Thyroid gland (tissue), 4 donors: Measurements from ENCODE around the gene ARHGAP24. TPM values are rescaled to one million over a fixed set of nuclear protein-coding genes. Genes with fewer than 3 reads are reported as not detected.

Experiments used
- DNase-seq, 2 donors: peaks; one replicate each; pipeline ENCODE4 v3.0.0-alpha.2; 2019
- H3K27ac ChIP-seq, 3 donors: fragments of 200-600 bp; sonication (generic); 1 replicate in 2 of 3; 2 replicates in 1 of 3; pipeline ENCODE4 v1.5.1; 2016 to 2019; ENCODE audit warnings: mild to moderate bottlenecking in 1 of 3, moderate library complexity in 1 of 3
- H3K27me3 ChIP-seq: fragments of 200-600 bp; sonication (generic); one replicate; pipeline ENCODE4 v1.5.1; 2019
- H3K36me3 ChIP-seq, 2 donors: fragments of 200-600 bp; sonication (generic); one replicate each; pipeline ENCODE4 v1.5.1; 2016 to 2019
- H3K4me1 ChIP-seq, 2 donors: fragments of 200-600 bp; sonication (generic); one replicate each; pipeline ENCODE4 v1.5.1; 2017 to 2019
- H3K4me3 ChIP-seq, 3 donors: fragments of 200-600 bp; sonication (generic); replicated peaks in 1 of 3; 1 replicate in 2 of 3; 2 replicates in 1 of 3; pipeline ENCODE4 v1.5.1; 2016; ENCODE audit warnings: mild to moderate bottlenecking in 1 of 3
- H3K9me3 ChIP-seq: fragments of 200-600 bp; sonication (generic); one replicate; pipeline ENCODE4 v1.5.1; 2017
- POLR2A ChIP-seq, 2 donors: fragments of 450-650 bp; IDR thresholded peaks; one replicate each; pipeline ENCODE4 v1.6.1; 2017; ENCODE audit warnings: antibody characterized with exemption in 2 of 2, mild to moderate bottlenecking in 2 of 2, moderate library complexity in 1 of 2
- WGBS, 2 donors: methylation state at CpG; one replicate each; pipeline ENCODE4 v1.1.5; 2017; 5-methylcytosine and 5-hydroxymethylcytosine counted together
- intact Hi-C: fragments of 100-400 bp; cut with DNase I; formaldehyde crosslinking; loops from one replicate; pipeline ENCODE4 v1.15.1; 2023
- total RNA-seq, 4 donors: library from RNA; depleted of rRNA; stranded (reverse); fragments of >200 nt; gene quantifications; one replicate each; pipeline ENCODE4 v1.2.3, GENCODE V29; 2016
- TF ChIP-seq, protein P1 (sequence below), 6 experiments: fragments of 200-600 bp in 3 of 6; fragments of 450-650 bp in 3 of 6; sonication (generic) in 3 of 6; IDR thresholded peaks; one replicate each; pipeline ENCODE4 v1.5.1; 2016 to 2019; ENCODE audit warnings: antibody characterized with exemption in 6 of 6, mild to moderate bottlenecking in 2 of 6, inconsistent platforms in 1 of 6, moderate library complexity in 1 of 6

ARHGAP24 gene
- total RNA-seq, 4 donors from 2014 or later = 20.8 to 70.3 (median 52.4) TPM

DNA sequence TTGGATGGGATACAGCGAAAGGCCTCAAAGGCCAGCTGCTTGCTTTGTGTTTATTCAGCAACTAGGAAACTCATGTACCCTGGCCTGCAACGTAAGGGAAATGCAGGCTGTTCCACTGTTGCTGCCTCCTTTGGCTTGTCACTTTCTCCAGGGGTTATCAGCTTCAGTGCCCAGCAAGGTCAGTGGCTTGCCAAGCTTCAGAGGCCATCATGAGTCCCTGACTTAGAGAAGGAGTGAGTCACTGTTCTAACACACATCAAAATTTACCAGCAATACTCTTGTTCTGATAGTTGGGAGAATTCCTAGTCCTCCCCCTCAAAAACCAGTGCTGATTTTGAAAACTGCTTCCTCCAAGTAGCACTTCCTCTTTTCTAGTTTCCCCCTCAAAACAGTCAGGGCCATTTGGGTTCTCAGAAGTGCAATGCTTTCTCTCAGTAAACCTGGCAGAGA lies 250.8 kb downstream of the ARHGAP24 start:
- Histone ChIP-seq H3K36me3 (no peaks in the 10 kb centered on the region), H3K9me3 (no peaks in the 10 kb centered on the region), H3K4me3 (no peak overlapping the region), H3K4me1 (peaks cover 0 to 5% of the 10 kb centered on the region in 2 donors), H3K27me3 (no peaks in the 10 kb centered on the region), H3K27ac (peak overlapping the region in 1 of 3 donors; percentile 22)
- 55 to 68% methylated on average over 2 of the region's 2 CpGs for WGBS, 2 donors
- intact Hi-C loops = no loop called here
- TF ChIP-seq, protein P1, sequence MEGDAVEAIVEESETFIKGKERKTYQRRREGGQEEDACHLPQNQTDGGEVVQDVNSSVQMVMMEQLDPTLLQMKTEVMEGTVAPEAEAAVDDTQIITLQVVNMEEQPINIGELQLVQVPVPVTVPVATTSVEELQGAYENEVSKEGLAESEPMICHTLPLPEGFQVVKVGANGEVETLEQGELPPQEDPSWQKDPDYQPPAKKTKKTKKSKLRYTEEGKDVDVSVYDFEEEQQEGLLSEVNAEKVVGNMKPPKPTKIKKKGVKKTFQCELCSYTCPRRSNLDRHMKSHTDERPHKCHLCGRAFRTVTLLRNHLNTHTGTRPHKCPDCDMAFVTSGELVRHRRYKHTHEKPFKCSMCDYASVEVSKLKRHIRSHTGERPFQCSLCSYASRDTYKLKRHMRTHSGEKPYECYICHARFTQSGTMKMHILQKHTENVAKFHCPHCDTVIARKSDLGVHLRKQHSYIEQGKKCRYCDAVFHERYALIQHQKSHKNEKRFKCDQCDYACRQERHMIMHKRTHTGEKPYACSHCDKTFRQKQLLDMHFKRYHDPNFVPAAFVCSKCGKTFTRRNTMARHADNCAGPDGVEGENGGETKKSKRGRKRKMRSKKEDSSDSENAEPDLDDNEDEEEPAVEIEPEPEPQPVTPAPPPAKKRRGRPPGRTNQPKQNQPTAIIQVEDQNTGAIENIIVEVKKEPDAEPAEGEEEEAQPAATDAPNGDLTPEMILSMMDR (IDR thresholded peaks at IDR 0.05) = no peak
- TF ChIP-seq POLR2A (IDR thresholded peaks at IDR 0.05) = no peak
- peak; percentile 8 to 29 for DNase-seq

DNA sequence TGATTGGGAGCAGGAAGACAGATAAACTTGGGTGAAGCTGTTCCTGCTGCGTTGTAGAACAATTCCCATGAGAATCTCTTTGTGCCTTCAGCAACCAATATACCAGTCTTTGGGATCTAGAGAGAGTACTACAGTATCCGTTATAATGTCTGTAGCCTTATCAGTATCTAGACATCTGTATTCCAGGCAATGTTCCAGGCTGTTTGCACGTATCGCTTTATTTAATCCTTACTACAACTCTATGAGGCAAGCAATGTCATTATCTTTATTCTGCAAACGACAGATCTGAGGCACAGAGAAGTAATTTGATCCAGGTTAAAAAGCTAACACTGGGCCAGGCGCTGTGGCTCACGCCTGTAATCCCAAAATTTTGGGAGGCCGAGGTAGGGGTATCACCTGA lies 251.6 kb downstream of the ARHGAP24 start:
- H3K4me1 ChIP-seq = peaks cover 0 to 5% of the 10 kb centered on the region in 2 donors
- H3K27me3 ChIP-seq = no peaks in the 10 kb centered on the region
- WGBS, 2 donors = 90 to 93% methylated on average over 8 of the region's 8 CpGs
- no peaks in the 10 kb centered on the region for H3K9me3 ChIP-seq
- no peaks in the 10 kb centered on the region for H3K36me3 ChIP-seq
- intact Hi-C loops = no loop called here
- no peak overlapping the region for H3K4me3 ChIP-seq
- no peak for DNase-seq
- TF ChIP-seq POLR2A (IDR thresholded peaks at IDR 0.05) = no peak
- TF ChIP-seq, protein P1 (IDR thresholded peaks at IDR 0.05) = no peak
- H3K27ac ChIP-seq = no peak overlapping the region

DNA sequence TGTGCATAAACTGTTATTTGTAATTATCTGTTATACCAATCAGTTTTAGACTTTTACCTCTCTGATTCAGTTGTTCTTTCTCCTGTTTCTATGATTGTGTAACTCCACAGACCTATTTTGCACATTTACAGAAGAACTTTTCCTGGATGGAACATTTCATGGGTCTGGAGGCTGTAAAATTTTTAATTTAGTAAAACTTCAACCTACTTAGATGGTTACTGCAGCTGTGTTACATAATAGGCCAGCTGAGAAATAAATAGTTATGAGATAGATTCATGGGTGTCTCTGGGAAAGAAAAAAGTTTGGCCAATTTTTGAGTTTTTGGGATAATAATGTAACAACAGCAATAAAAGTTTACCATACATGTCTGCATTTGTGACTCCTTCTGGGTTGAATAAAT lies 253.5 kb downstream of the ARHGAP24 start:
- no peaks in the 10 kb centered on the region for H3K9me3 ChIP-seq
- TF ChIP-seq, protein P1 (IDR thresholded peaks at IDR 0.05) = no peak
- no peak for TF ChIP-seq POLR2A (IDR thresholded peaks at IDR 0.05)
- no peak overlapping the region for H3K4me3 ChIP-seq
- DNase-seq = no peak
- H3K27me3 ChIP-seq = no peaks in the 10 kb centered on the region
- intact Hi-C loops = no loop called here
- no peaks in the 10 kb centered on the region for H3K36me3 ChIP-seq
- H3K27ac ChIP-seq = no peak overlapping the region
- peaks cover 0 to 5% of the 10 kb centered on the region in 2 donors for H3K4me1 ChIP-seq

DNA sequence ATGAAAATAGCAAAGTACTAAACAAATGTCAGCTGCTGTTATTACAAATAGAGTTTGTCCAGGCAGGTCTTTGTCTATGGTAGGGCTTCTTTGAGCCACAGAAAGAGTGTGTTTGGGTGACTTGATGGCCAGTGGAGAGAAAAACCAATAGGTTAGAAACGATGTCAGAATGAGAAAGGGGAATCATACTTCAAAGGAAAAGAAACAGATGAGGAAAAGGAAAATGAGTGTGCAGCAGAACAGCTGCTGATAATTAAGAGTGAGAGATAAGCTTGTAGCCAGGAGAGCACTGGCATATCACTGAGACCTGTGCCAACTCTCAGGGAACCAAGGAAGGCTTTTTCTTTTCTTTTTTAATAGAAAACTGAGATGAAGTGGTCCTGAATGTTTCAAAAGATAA lies 257.2 kb downstream of the ARHGAP24 start:
- no peak for DNase-seq
- H3K9me3 ChIP-seq = no peaks in the 10 kb centered on the region
- intact Hi-C loops = no loop called here
- H3K36me3 ChIP-seq = no peaks in the 10 kb centered on the region
- no peak overlapping the region for H3K4me3 ChIP-seq
- H3K27ac ChIP-seq = no peak overlapping the region
- 44 to 60% methylated on average over 1 of the region's 1 CpG for WGBS, 2 donors
- TF ChIP-seq POLR2A (IDR thresholded peaks at IDR 0.05) = no peak
- TF ChIP-seq, protein P1 (IDR thresholded peaks at IDR 0.05) = no peak
- H3K4me1 ChIP-seq = no peaks in the 10 kb centered on the region
- no peaks in the 10 kb centered on the region for H3K27me3 ChIP-seq

DNA sequence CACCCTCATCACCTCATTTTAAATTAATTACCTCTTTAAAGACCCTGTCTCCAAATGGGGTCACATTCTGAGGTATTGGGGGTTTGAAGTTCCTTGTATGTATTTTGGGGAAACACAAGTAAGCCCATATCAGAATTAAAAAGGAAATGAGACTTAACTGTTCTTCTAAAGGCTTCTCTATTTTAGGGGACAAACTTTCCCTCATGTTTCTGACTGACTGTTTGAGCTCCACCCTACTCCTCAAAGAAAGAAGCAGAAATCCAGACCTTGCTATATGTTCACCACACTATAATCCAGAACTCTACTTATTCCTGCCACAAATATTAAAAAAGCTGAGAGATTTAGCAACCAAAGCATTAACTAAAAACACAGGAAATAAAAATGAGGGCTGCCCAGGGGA lies 258.8 kb downstream of the ARHGAP24 start:
- intact Hi-C loops = no loop called here

More for the DNA sequence above, 258.8 kb downstream of the ARHGAP24 start:
- TF ChIP-seq, protein P1 (IDR thresholded peaks at IDR 0.05) = no peak
- TF ChIP-seq POLR2A (IDR thresholded peaks at IDR 0.05) = no peak
- DNase-seq = no peak
- Histone ChIP-seq H3K9me3 (no peaks in the 10 kb centered on the region), H3K36me3 (no peaks in the 10 kb centered on the region), H3K4me1 (no peaks in the 10 kb centered on the region), H3K27me3 (no peaks in the 10 kb centered on the region), H3K4me3 (no peak overlapping the region), H3K27ac (no peak overlapping the region)
